Gastrocnemius medialis (tissue), 4 donors: ENCODE measurements around the gene PRPH2. TPM values are rescaled to one million over a fixed set of nuclear protein-coding genes. Genes with fewer than 3 reads are reported as not detected.
"Not testable (repeated sequence)": the region's sequence is repeated elsewhere in the genome, so short reads cannot be mapped to it uniquely, and the experiment has no call there.

Experiments
- ATAC-seq, 2 donors: fragments of 150-250 bp; one replicate each; pipeline ENCODE4 v1.9.1; 2016
- DNase-seq, 2 donors: peaks; one replicate each; pipeline ENCODE4 v3.0.0-alpha.2; 2019
- H3K27ac ChIP-seq, 4 donors: fragments of 200-600 bp; sonication (generic); 1 replicate in 1 of 4; 2 replicates in 3 of 4; pipeline ENCODE4 v1.5.1; 2016 to 2018; ENCODE audit warnings: mild to moderate bottlenecking in 2 of 4, moderate library complexity in 1 of 4
- H3K27me3 ChIP-seq, 3 donors: fragments of 200-600 bp; sonication (generic) in 2 of 3; 1 replicate in 1 of 3; 2 replicates in 2 of 3; pipeline versions ENCODE4 v1.5.1 to v1.6.0; 2016 to 2019; ENCODE audit warnings: mild to moderate bottlenecking in 1 of 3, moderate library complexity in 1 of 3
- H3K36me3 ChIP-seq, 2 donors: fragments of 200-600 bp; sonication (generic) in 1 of 2; one replicate each; pipeline ENCODE4 v1.5.1; 2017 to 2018
- H3K4me1 ChIP-seq, 2 donors: fragments of 200-600 bp; sonication (generic) in 1 of 2; one replicate each; pipeline ENCODE4 v1.5.1; 2016 to 2017; ENCODE audit warnings: mild to moderate bottlenecking in 2 of 2
- H3K4me3 ChIP-seq, 4 donors: fragments of 200-600 bp; sonication (generic) in 3 of 4; 1 replicate in 1 of 4; 2 replicates in 3 of 4; pipeline ENCODE4 v1.5.1; 2016 to 2019; ENCODE audit warnings: mild to moderate bottlenecking in 2 of 4
- H3K9me3 ChIP-seq, 3 donors: fragments of 200-600 bp; sonication (generic) in 2 of 3; 1 replicate in 1 of 3; 2 replicates in 2 of 3; pipeline ENCODE4 v1.5.1; 2016 to 2019
- CTCF ChIP-seq, 5 experiments: fragments of 450-650 bp in 3 of 5; fragments of 200-600 bp in 2 of 5; sonication (generic) in 2 of 5; IDR thresholded peaks in 4 of 5; conservative IDR thresholded peaks in 1 of 5; 1 replicate in 4 of 5; 2 replicates in 1 of 5; pipeline ENCODE4 v1.5.1; 2016 to 2019; ENCODE audit warnings: antibody characterized with exemption in 5 of 5, mild to moderate bottlenecking in 3 of 5, moderate library complexity in 3 of 5
- POLR2A ChIP-seq, 2 donors: fragments of 450-650 bp; IDR thresholded peaks; one replicate each; pipeline ENCODE4 v1.6.1; 2017; ENCODE audit warnings: antibody characterized with exemption in 2 of 2, mild to moderate bottlenecking in 2 of 2, moderate library complexity in 2 of 2
- in situ Hi-C, 4 donors: fragments of 200-750 bp; cut with MboI; loops; one replicate each; pipeline versions ENCODE4 v1.15.0 to v1.8.0; 2017; ENCODE audit warnings: low sequenced_read_pairs in 4 of 4
- intact Hi-C: fragments of 100-400 bp; cut with DNase I; formaldehyde crosslinking; loops from one replicate; pipeline ENCODE4 v1.15.1; 2023; ENCODE audit warnings: low total_unique reads
- total RNA-seq, 4 donors: library from RNA; depleted of rRNA; stranded (reverse); fragments of >200 nt; gene quantifications; one replicate each; pipeline versions ENCODE4 v1.1.0 to v1.2.3, GENCODE V29; 2016

PRPH2 gene
- total RNA-seq, 4 donors from 2014 or later: 0.16 to 3.8 (median 1.8) TPM

- in situ Hi-C loops: no loop called here
- no peaks in the 10 kb centered on the region for H3K9me3 ChIP-seq
- H3K27me3 ChIP-seq: no peaks in the 10 kb centered on the region
- H3K4me3 ChIP-seq: no peak overlapping the region
- intact Hi-C loops: no loop called here
- TF ChIP-seq CTCF (IDR thresholded peaks at IDR 0.05 in 4 of 5, conservative IDR thresholded peaks at IDR 0.05 in 1 of 5): no peak
- no peak for TF ChIP-seq POLR2A (IDR thresholded peaks at IDR 0.05)
- H3K27ac ChIP-seq: no peak overlapping the region
- DNase-seq (no peak), ATAC-seq (no peak)
- H3K4me1 ChIP-seq: peaks cover 10% of the 10 kb centered on the region in 2 donors
- H3K36me3 ChIP-seq: no peaks in the 10 kb centered on the region
Observed at GRCh38 chr6:42708096-42708495, 14.3 kb downstream of the PRPH2 start.

DNA sequence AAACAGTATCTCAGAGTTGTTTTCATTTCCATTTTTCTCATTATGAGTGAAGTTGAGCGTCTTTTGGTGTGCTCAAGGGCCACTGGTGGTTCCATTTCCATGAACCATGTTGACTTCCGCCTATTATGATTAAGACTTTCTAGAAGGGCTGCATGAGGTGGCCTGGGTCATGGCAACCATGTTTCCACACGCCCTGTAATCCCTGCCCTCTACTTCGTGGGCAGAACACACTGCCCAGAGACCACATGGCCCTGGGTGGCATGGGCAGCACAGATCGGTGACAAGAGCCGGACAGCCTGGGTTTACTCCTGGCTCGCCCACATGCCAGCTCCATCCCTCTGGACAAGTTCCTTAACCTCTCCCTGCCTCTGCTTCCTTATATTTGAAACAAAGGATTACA lies 14.8 kb downstream of the PRPH2 start:
- no peak overlapping the region for H3K27ac ChIP-seq
- TF ChIP-seq POLR2A (IDR thresholded peaks at IDR 0.05) (no peak), CTCF (IDR thresholded peaks at IDR 0.05 in 4 of 5, conservative IDR thresholded peaks at IDR 0.05 in 1 of 5) (no peak)
- H3K27me3 ChIP-seq: no peaks in the 10 kb centered on the region
- peaks cover 10% of the 10 kb centered on the region in 2 donors for H3K4me1 ChIP-seq
- no peaks in the 10 kb centered on the region for H3K36me3 ChIP-seq
- H3K4me3 ChIP-seq: no peak overlapping the region
- DNase-seq (no peak), ATAC-seq (no peak)
- in situ Hi-C loops: no loop called here
- intact Hi-C loops: no loop called here
- H3K9me3 ChIP-seq: no peaks in the 10 kb centered on the region

- H3K4me1 ChIP-seq: peaks cover 10% of the 10 kb centered on the region in 2 donors
- in situ Hi-C loops: no loop called here
- peak overlapping the region in 3 of 4 donors; percentile 44 to 58 (median 55) for H3K4me3 ChIP-seq
- TF ChIP-seq CTCF (IDR thresholded peaks at IDR 0.05 in 4 of 5, conservative IDR thresholded peaks at IDR 0.05 in 1 of 5): no peak
- no peak for TF ChIP-seq POLR2A (IDR thresholded peaks at IDR 0.05)
- H3K36me3 ChIP-seq: no peaks in the 10 kb centered on the region
- no peaks in the 10 kb centered on the region for H3K27me3 ChIP-seq
- ATAC-seq (no peak), DNase-seq (no peak)
- H3K9me3 ChIP-seq: no peaks in the 10 kb centered on the region
- H3K27ac ChIP-seq: peak overlapping the region; percentile 73 to 83 (median 81)
- intact Hi-C loops: no loop called here
Observed at GRCh38 chr6:42704937-42705374, 17.4 kb downstream of the PRPH2 start.

DNA sequence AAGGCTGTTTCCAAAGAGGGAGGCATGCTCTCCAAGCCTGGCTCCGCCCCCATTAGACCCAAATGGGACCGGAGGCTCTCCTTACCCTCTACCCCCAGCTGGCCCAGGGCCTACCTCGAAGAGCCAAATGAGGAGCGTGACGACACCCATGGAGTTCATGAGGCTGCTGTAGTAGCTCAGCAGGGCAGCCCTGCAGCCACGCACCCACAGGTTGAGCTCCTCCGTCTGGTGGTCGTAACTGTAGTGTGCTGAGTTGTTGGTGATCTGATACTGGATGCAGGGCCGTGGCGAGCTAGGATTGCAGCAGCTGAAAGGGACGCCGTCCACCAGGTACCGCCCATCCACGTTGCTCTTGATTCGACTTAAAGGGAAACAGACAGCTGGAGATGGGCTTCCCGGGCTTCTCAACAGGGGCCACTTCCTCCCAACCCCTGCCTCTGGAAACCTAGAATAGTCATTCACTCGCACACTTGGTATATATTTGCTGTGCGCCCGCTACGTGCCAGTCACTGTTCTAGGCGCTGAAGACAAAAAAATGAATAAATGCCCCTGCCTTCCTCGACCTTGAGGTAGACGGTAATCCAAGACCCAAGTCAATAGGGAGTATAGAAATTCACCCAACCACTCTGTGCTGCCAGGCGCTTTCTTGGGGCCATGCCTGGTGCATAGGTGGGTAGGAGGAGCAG lies 18.0 kb downstream of the PRPH2 start:
- Histone ChIP-seq H3K4me3 (peak overlapping the region; percentile 37 to 58 (median 50)), H3K27me3 (no peaks in the 10 kb centered on the region), H3K36me3 (no peaks in the 10 kb centered on the region), H3K9me3 (no peaks in the 10 kb centered on the region), H3K4me1 (peaks cover 10% of the 10 kb centered on the region in 2 donors), H3K27ac (peak overlapping the region; percentile 73 to 83 (median 81))
- ATAC-seq (peak; percentile 66 to 91), DNase-seq (peak; percentile 49 to 88)
- in situ Hi-C loops (no loop called here), intact Hi-C loops (no loop called here)
- peak in 1 of 2 donors; percentile 48 for TF ChIP-seq POLR2A (IDR thresholded peaks at IDR 0.05)
- no peak for TF ChIP-seq CTCF (IDR thresholded peaks at IDR 0.05 in 4 of 5, conservative IDR thresholded peaks at IDR 0.05 in 1 of 5)

GRCh38 chr6:42702786-42703185 lies 19.6 kb downstream of the PRPH2 start:
- ATAC-seq, intact Hi-C loops: not testable (repeated sequence)
- peak overlapping the region in 3 of 4 donors; percentile 11 to 83 (median 82) for H3K27ac ChIP-seq

More at GRCh38 chr6:42702786-42703185, 19.6 kb downstream of the PRPH2 start:
- H3K4me1 ChIP-seq: peaks cover 10% of the 10 kb centered on the region in 2 donors
- DNase-seq, H3K36me3 ChIP-seq, H3K4me3 ChIP-seq, H3K9me3 ChIP-seq, in situ Hi-C loops, H3K27me3 ChIP-seq: not testable (repeated sequence)
